ENCODE results near the gene PSMG4.

Gene PSMG4

DNA sequence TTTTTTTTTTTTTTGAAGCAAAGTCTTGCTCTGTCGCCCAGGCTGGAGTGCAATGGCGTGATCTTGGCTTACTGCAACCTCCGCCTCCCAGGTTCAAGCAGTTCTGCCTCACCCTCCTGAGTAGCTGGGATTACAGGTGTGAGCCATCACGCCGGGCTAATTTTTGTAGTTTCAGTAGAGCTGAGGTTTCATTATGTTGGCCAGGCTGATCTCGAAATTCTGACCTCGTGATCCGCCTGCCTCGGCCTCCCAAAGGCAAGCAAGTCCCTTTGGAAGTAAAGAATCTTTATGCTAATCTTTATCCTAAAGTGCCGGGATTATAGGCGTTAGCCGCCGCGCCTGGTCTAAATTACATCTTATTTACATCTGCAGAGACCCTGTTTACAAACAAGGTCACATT lies 1.5 kb downstream of the PSMG4 start:
- H3K4me3 ChIP-seq (replicated peaks; ENCODE audit: low read depth, low read length) = peak overlapping the region; percentile 92
- TF ChIP-seq CTCF (IDR thresholded peaks at IDR 0.05; ENCODE audit: low read depth, low read length, missing control alignments) = no peak
- DNase-seq (ENCODE audit: extremely low read depth, low read depth) = no peak

- H3K4me3 ChIP-seq (replicated peaks; ENCODE audit: low read depth, low read length) = peak overlapping the region; percentile 92
- DNase-seq (ENCODE audit: extremely low read depth, low read depth) = no peak
- TF ChIP-seq CTCF (IDR thresholded peaks at IDR 0.05; ENCODE audit: low read depth, low read length, missing control alignments) = no peak
These were observed 2.2 kb downstream of the PSMG4 start for GRCh38 chr6:3260772-3261517.

DNA sequence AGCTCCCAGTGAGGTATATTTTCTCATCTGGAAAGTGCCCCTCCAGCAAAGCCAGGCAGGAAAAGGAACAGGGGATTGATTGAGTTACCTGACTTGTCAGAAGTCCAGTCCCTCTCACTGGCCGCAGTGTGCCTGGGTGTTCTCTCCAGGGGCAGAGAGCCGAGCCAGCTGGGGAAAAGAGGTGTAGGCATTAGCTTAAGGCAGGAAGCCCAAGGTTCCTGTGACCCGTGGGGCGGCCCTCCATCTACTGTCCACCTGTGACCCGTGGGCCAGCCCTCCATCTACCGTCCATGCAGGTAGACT lies 2.7 kb downstream of the PSMG4 start:
- TF ChIP-seq CTCF (IDR thresholded peaks at IDR 0.05; ENCODE audit: low read depth, low read length, missing control alignments) = no peak
- peak overlapping the region; percentile 92 for H3K4me3 ChIP-seq (replicated peaks; ENCODE audit: low read depth, low read length)
- DNase-seq (ENCODE audit: extremely low read depth, low read depth) = no peak

DNA sequence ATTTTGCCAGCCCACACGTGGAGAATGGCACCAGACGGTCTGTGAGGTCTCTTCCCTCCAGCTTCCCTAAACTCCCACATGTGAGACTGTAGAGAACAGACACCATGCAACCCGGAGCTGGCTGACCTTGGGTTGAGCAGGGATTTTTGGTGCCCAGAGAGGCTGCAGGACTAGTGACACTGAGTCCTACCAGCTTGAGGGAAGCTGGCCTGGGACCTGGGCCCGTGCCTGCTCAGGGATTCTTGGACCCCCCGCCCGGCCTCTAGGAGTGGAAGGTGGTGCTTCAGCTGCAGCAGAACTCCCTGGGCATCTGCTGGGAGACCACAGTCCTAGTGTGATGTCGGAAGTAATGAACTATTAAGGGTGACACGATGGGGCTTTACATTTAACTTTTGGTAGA lies 3.2 kb downstream of the PSMG4 start:
- DNase-seq (ENCODE audit: extremely low read depth, low read depth) = no peak
- no peak for TF ChIP-seq CTCF (IDR thresholded peaks at IDR 0.05; ENCODE audit: low read depth, low read length, missing control alignments)
- H3K4me3 ChIP-seq (replicated peaks; ENCODE audit: low read depth, low read length) = peak overlapping the region; percentile 92; the same call in 1 of the 2 replicates

DNA sequence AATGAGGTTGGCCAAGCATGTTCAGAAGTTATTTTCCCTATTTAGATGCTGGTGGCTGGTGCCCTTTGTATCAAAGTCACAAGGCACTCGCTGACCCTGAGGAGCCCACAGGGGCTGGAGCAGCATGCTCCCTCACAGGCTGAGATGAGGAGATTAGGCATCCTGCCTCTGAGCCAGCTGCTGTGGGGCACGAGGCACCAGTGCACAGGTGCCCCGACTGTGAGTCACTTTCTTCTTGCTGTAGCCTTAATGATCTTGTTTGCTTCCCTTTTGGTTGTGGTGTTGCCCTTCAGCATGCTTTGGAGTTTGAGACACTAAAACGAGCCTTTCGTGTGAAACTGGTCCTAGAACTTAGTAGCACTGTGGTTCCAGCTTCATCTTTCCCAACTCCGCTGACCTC lies 4.3 kb downstream of the PSMG4 start:
- TF ChIP-seq CTCF (IDR thresholded peaks at IDR 0.05; ENCODE audit: low read depth, low read length, missing control alignments) = no peak
- DNase-seq (ENCODE audit: extremely low read depth, low read depth) = no peak

GRCh38 chr6:3264356-3264755 lies 5.6 kb downstream of the PSMG4 start:
- TF ChIP-seq CTCF (IDR thresholded peaks at IDR 0.05; ENCODE audit: low read depth, low read length, missing control alignments) = no peak
- DNase-seq (ENCODE audit: extremely low read depth, low read depth) = no peak
- H3K4me3 ChIP-seq (replicated peaks; ENCODE audit: low read depth, low read length) = no peak overlapping the region

More for the DNA sequence above, 4.3 kb downstream of the PSMG4 start:
- H3K4me3 ChIP-seq (replicated peaks; ENCODE audit: low read depth, low read length) = no peak overlapping the region

GRCh38 chr6:3265671-3266070 lies 6.9 kb downstream of the PSMG4 start:
- DNase-seq (ENCODE audit: extremely low read depth, low read depth) = no peak
- H3K4me3 ChIP-seq (replicated peaks; ENCODE audit: low read depth, low read length) = no peak overlapping the region
- TF ChIP-seq CTCF (IDR thresholded peaks at IDR 0.05; ENCODE audit: low read depth, low read length, missing control alignments) = no peak
